H9 (cell line): ENCODE measurements around the gene NRP2. TPM values are rescaled to one million over a fixed set of nuclear protein-coding genes. Genes with fewer than 3 reads are reported as not detected.

Source experiments
- DNase-seq: peaks from one replicate; pipeline ENCODE4 v3.0.0-alpha.2; 2017
- H2AFZ ChIP-seq: one replicate; pipeline ENCODE4 v1.6.1; 2013; ENCODE audit warnings: mild to moderate bottlenecking, low read length, control low read depth, moderate library complexity
- H2AK5ac ChIP-seq: 2 replicates; pipeline ENCODE4 v1.6.1; 2013; ENCODE audit warnings: low read length, control low read depth, mixed read lengths; ENCODE audit not compliant: insufficient read length
- H2BK120ac ChIP-seq: one replicate; pipeline ENCODE4 v1.6.1; 2013; ENCODE audit warnings: low read depth, mild to moderate bottlenecking, low read length, control low read depth, inconsistent platforms; ENCODE audit not compliant: poor library complexity, severe bottlenecking
- H2BK12ac ChIP-seq: 2 replicates; pipeline ENCODE4 v1.6.1; 2013; ENCODE audit warnings: low read length, control low read depth, mixed read lengths, low read depth; ENCODE audit not compliant: insufficient read length
- H2BK15ac ChIP-seq: 2 replicates; pipeline ENCODE4 v1.6.1; 2013; ENCODE audit warnings: low read depth, low read length, control low read depth
- H2BK20ac ChIP-seq: one replicate; pipeline ENCODE4 v1.6.1; 2013; ENCODE audit warnings: low read depth, mild to moderate bottlenecking, low read length, control low read depth, inconsistent platforms; ENCODE audit not compliant: poor library complexity, severe bottlenecking
- H2BK5ac ChIP-seq: 2 replicates; pipeline ENCODE4 v1.6.1; 2013; ENCODE audit warnings: low read length, control low read depth, mixed read lengths; ENCODE audit not compliant: insufficient read length
- H3K14ac ChIP-seq: 2 replicates; pipeline ENCODE4 v1.6.1; 2013; ENCODE audit warnings: low read length, control low read depth; ENCODE audit not compliant: insufficient read depth
- H3K18ac ChIP-seq: 2 replicates; pipeline ENCODE4 v1.6.1; 2013; ENCODE audit warnings: low read depth, mild to moderate bottlenecking, mixed read lengths, low read length, control low read depth; ENCODE audit not compliant: insufficient read length
- H3K23ac ChIP-seq: 2 replicates; pipeline ENCODE4 v1.6.1; 2013; ENCODE audit warnings: low read length, control low read depth, mixed read lengths, low read depth; ENCODE audit not compliant: insufficient read length
- H3K23me2 ChIP-seq: 2 replicates; pipeline ENCODE4 v1.6.1; 2013; ENCODE audit warnings: low read depth, mild to moderate bottlenecking, mixed read lengths, low read length, control low read depth; ENCODE audit not compliant: insufficient read length, poor library complexity, severe bottlenecking
- H3K27ac ChIP-seq: 2 replicates; pipeline ENCODE4 v1.5.1; 2013; ENCODE audit warnings: low read length, control low read depth, mixed read lengths, low read depth; ENCODE audit not compliant: insufficient read length
- H3K27me3 ChIP-seq: 2 replicates; pipeline ENCODE4 v1.6.1; 2013; ENCODE audit warnings: low read length, control low read depth, inconsistent platforms; ENCODE audit not compliant: insufficient read depth
- H3K4ac ChIP-seq: 2 replicates; pipeline ENCODE4 v1.6.1; 2013; ENCODE audit warnings: low read depth, mild to moderate bottlenecking, control low read depth, inconsistent platforms, low read length, moderate library complexity
- H3K4me1 ChIP-seq: 2 replicates; pipeline ENCODE4 v1.6.1; 2013; ENCODE audit warnings: low read length, control low read depth, inconsistent platforms; ENCODE audit not compliant: insufficient read depth
- H3K4me2 ChIP-seq: 2 replicates; pipeline ENCODE4 v1.6.1; 2013; ENCODE audit warnings: low read length, control low read depth, mixed read lengths; ENCODE audit not compliant: insufficient read length, insufficient read depth
- H3K56ac ChIP-seq: 2 replicates; pipeline ENCODE4 v1.6.1; 2013; ENCODE audit warnings: low read depth, mild to moderate bottlenecking, mixed read lengths, low read length, control low read depth; ENCODE audit not compliant: insufficient read length
- H3K79me1 ChIP-seq: 2 replicates; pipeline ENCODE4 v1.6.1; 2013; ENCODE audit warnings: low read depth, mild to moderate bottlenecking, moderate library complexity, low read length, control low read depth, inconsistent platforms; ENCODE audit not compliant: insufficient read depth, poor library complexity, severe bottlenecking
- H3K79me2 ChIP-seq: 2 replicates; pipeline ENCODE4 v1.6.1; 2013; ENCODE audit warnings: low read length, control low read depth, inconsistent platforms; ENCODE audit not compliant: insufficient read depth
- H3K9ac ChIP-seq: 2 replicates; pipeline ENCODE4 v1.6.1; 2013; ENCODE audit warnings: low read length, control low read depth, mixed read lengths; ENCODE audit not compliant: insufficient read length; ENCODE audit errors: extremely low read depth
- H3K9me3 ChIP-seq: one replicate; pipeline ENCODE4 v1.6.1; 2013; ENCODE audit warnings: low read depth, low read length, inconsistent platforms; ENCODE audit not compliant: control insufficient read depth
- H3T11ph ChIP-seq: one replicate; pipeline ENCODE4 v1.6.1; 2013; ENCODE audit warnings: mild to moderate bottlenecking, low read length, control low read depth, inconsistent platforms
- H4K20me1 ChIP-seq: one replicate; pipeline ENCODE4 v1.6.1; 2013; ENCODE audit not compliant: control insufficient read depth, insufficient read length, insufficient read depth
- H4K5ac ChIP-seq: 2 replicates; pipeline ENCODE4 v1.6.1; 2013; ENCODE audit warnings: low read depth, mild to moderate bottlenecking, mixed read lengths, low read length, control low read depth; ENCODE audit not compliant: insufficient read length
- H4K8ac ChIP-seq: replicated peaks from 2 replicates; pipeline ENCODE4 v1.6.1; 2013; ENCODE audit warnings: low read length, control low read depth, mixed read lengths, low read depth; ENCODE audit not compliant: insufficient read length
- H4K91ac ChIP-seq: 2 replicates; pipeline ENCODE4 v1.6.1; 2013; ENCODE audit warnings: low read depth, mild to moderate bottlenecking, moderate library complexity, mixed read lengths, low read length, control low read depth; ENCODE audit not compliant: insufficient read length
- H3K27ac Mint-ChIP-seq, 3 experiments: 2 replicates in 2 of 3; 3 replicates in 1 of 3; pipeline ENCODE4 v1.8.0; 2020 to 2021; ENCODE audit warnings: mixed read lengths in 3 of 3, mild to moderate bottlenecking in 1 of 3, moderate library complexity in 1 of 3
- H3K27me3 Mint-ChIP-seq: 2 replicates; pipeline ENCODE4 v1.8.0; 2021; ENCODE audit warnings: low read depth, mild to moderate bottlenecking, moderate library complexity, mixed read lengths
- H3K36me3 Mint-ChIP-seq, 3 experiments: 2 replicates in 2 of 3; 3 replicates in 1 of 3; pipeline ENCODE4 v1.8.0; 2020 to 2021; ENCODE audit warnings: low read depth in 3 of 3, mixed read lengths in 3 of 3; ENCODE audit not compliant: insufficient read depth in 1 of 3
- H3K4me1 Mint-ChIP-seq, 2 experiments: 2 replicates each; pipeline ENCODE4 v1.8.0; 2020; ENCODE audit warnings: mixed read lengths in 2 of 2
- H3K4me3 Mint-ChIP-seq, 2 experiments: 2 replicates in 1 of 2; 3 replicates in 1 of 2; pipeline ENCODE4 v1.8.0; 2020 to 2021; ENCODE audit warnings: mild to moderate bottlenecking in 2 of 2, mixed read lengths in 2 of 2, moderate library complexity in 1 of 2
- H3K9me3 Mint-ChIP-seq, 2 experiments: 2 replicates in 1 of 2; 3 replicates in 1 of 2; pipeline ENCODE4 v1.8.0; 2020; ENCODE audit warnings: mild to moderate bottlenecking in 2 of 2, mixed read lengths in 2 of 2, moderate library complexity in 1 of 2
- CTCF ChIP-seq: fragments of 200-600 bp; sonication (generic); conservative IDR thresholded peaks from 3 replicates; pipeline ENCODE4 v1.8.0; 2021; ENCODE audit warnings: antibody characterized with exemption, mild to moderate bottlenecking
- WGBS: extraction: QIAGEN DNeasy Blood & Tissue Kit; methylation state at CpG from one replicate; pipeline ENCODE4 v1.1.7; 2013; ENCODE audit warnings: missing lambda C conversion rate, low lambda C conversion rate, mixed read lengths; ENCODE audit not compliant: insufficient read length; ENCODE audit errors: extremely low coverage; 5-methylcytosine and 5-hydroxymethylcytosine counted together
- total RNA-seq: library from RNA; stranded (reverse); gene quantifications from 2 replicates; pipeline ENCODE4 v1.2.1, GENCODE V29; 2021

Gene NRP2
- total RNA-seq, 1 experiment from 2014 or later, result 19.7 TPM

GRCh38 chr2:205805136-205805535, 122.8 kb downstream of the NRP2 start:
- Histone ChIP-seq H3K18ac (no peak overlapping the region), H3K27me3 (no peaks in the 10 kb centered on the region), H2BK12ac (no peak overlapping the region), H4K8ac (no peak overlapping the region), H3K4ac (no peak overlapping the region), H3K56ac (no peak overlapping the region), H2BK15ac (no peak overlapping the region), H3K79me1 (no peaks in the 10 kb centered on the region), H2BK20ac (no peak overlapping the region), H2BK120ac (no peak overlapping the region), H3K14ac (no peak overlapping the region), H3K23ac (no peak overlapping the region), H2AFZ (no peak overlapping the region), H2AK5ac (no peak overlapping the region), H3K4me2 (no peak overlapping the region), H4K5ac (no peak overlapping the region), H3K23me2 (no peaks in the 10 kb centered on the region), H4K91ac (no peak overlapping the region), H3K27ac (no peak overlapping the region), H2BK5ac (no peak overlapping the region), H3K9me3 (no peaks in the 10 kb centered on the region), H3K4me1 (no peaks in the 10 kb centered on the region), H4K20me1 (no peaks in the 10 kb centered on the region), H3K9ac (no peak overlapping the region), H3K79me2 (no peaks in the 10 kb centered on the region), H3T11ph (no peak overlapping the region)
- peaks cover 2% of the 10 kb centered on the region; the same call in 1 of the 2 replicates for H3K27me3 Mint-ChIP-seq
- TF ChIP-seq CTCF, result no peak
- H3K4me3 Mint-ChIP-seq, result no peak overlapping the region
- H3K9me3 Mint-ChIP-seq, result no peaks in the 10 kb centered on the region
- no peak for DNase-seq
- no peak overlapping the region for H3K27ac Mint-ChIP-seq
- WGBS, result no CpG with 5 or more reads among the region's 8 CpGs
- H3K4me1 Mint-ChIP-seq, result peaks cover 12 to 17% of the 10 kb centered on the region in 2 experiments
- H3K36me3 Mint-ChIP-seq, result no peaks in the 10 kb centered on the region; a peak in 1 of 7 replicates
